Vagina (tissue), 2 donors: ENCODE data around the gene B4GALT2. TPM values are rescaled to one million over a fixed set of nuclear protein-coding genes. Genes with fewer than 3 reads are reported as not detected.

Source experiments
- DNase-seq, 2 donors: peaks; one replicate each; pipeline ENCODE4 v3.0.0-alpha.2; 2017; ENCODE audit errors: extremely low spot score in 2 of 2
- H3K27ac ChIP-seq: fragments of 200-600 bp; sonication (generic); one replicate; pipeline ENCODE4 v1.5.1; 2019
- H3K27me3 ChIP-seq: fragments of 200-600 bp; sonication (generic); one replicate; pipeline ENCODE4 v1.5.1; 2019
- H3K36me3 ChIP-seq, 2 donors: fragments of 200-600 bp; sonication (generic); one replicate each; pipeline ENCODE4 v1.5.1; 2017 to 2019
- H3K4me1 ChIP-seq: fragments of 200-600 bp; sonication (generic); one replicate; pipeline ENCODE4 v1.5.1; 2019
- H3K4me3 ChIP-seq, 2 donors: fragments of 200-600 bp; sonication (generic); 1 replicate in 1 of 2; 2 replicates in 1 of 2; pipeline ENCODE4 v1.5.1; 2016 to 2019
- H3K9me3 ChIP-seq: fragments of 200-600 bp; sonication (generic); one replicate; pipeline ENCODE4 v1.5.1; 2019
- POLR2A ChIP-seq, 2 donors: fragments of 450-650 bp; IDR thresholded peaks; one replicate each; pipeline ENCODE4 v1.6.1; 2017; ENCODE audit warnings: antibody characterized with exemption in 2 of 2, mild to moderate bottlenecking in 2 of 2, moderate library complexity in 2 of 2
- POLR2AphosphoS5 ChIP-seq, 2 donors: sonication (generic); formaldehyde crosslinking; IDR thresholded peaks; one replicate each; pipeline ENCODE4 v1.9.0; 2017; ENCODE audit warnings: antibody characterized with exemption in 2 of 2, mild to moderate bottlenecking in 2 of 2, low read depth in 1 of 2; ENCODE audit not compliant: insufficient read depth in 1 of 2
- intact Hi-C: fragments of 100-400 bp; cut with DNase I; formaldehyde crosslinking; loops from one replicate; pipeline ENCODE4 v1.15.1; 2023
- total RNA-seq: library from RNA; depleted of rRNA; stranded (reverse); fragments of >200 nt; gene quantifications from one replicate; pipeline ENCODE4 v1.2.3, GENCODE V29; 2016
- TF ChIP-seq, protein P1 (sequence below), 3 experiments: fragments of 450-650 bp in 2 of 3; fragments of 200-600 bp in 1 of 3; sonication (generic) in 1 of 3; IDR thresholded peaks; one replicate each; pipeline ENCODE4 v1.5.1; 2017 to 2019; ENCODE audit warnings: antibody characterized with exemption in 3 of 3, mild to moderate bottlenecking in 2 of 3, moderate library complexity in 2 of 3

The B4GALT2 gene
- total RNA-seq, 1 donor from 2014 or later, result 31.4 TPM

DNA sequence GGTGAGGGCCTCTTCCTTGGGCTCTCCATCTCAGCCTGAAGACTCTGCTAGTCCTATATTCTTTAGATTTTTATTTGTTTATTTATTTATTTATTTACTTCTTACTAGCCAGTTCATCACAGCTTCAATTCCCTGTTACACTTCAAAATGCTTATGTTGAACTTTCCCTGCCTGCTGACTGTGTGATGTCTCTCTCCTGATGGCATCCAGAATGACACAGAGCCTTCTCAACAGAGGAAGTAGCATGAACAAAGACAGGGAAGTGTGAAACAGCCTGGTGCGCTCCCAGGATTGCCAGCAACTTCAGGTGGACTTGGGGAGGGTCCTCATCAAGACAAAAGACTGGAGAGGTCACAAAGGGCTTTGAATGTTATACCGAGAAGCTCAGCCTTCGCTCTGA, 36.6 kb upstream of the B4GALT2 start:
- TF ChIP-seq, protein P1, sequence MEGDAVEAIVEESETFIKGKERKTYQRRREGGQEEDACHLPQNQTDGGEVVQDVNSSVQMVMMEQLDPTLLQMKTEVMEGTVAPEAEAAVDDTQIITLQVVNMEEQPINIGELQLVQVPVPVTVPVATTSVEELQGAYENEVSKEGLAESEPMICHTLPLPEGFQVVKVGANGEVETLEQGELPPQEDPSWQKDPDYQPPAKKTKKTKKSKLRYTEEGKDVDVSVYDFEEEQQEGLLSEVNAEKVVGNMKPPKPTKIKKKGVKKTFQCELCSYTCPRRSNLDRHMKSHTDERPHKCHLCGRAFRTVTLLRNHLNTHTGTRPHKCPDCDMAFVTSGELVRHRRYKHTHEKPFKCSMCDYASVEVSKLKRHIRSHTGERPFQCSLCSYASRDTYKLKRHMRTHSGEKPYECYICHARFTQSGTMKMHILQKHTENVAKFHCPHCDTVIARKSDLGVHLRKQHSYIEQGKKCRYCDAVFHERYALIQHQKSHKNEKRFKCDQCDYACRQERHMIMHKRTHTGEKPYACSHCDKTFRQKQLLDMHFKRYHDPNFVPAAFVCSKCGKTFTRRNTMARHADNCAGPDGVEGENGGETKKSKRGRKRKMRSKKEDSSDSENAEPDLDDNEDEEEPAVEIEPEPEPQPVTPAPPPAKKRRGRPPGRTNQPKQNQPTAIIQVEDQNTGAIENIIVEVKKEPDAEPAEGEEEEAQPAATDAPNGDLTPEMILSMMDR (IDR thresholded peaks at IDR 0.05), result no peak
- TF ChIP-seq POLR2AphosphoS5 (IDR thresholded peaks at IDR 0.05; ENCODE audit: insufficient read depth in 1 of 2, low read depth in 1 of 2), result no peak
- no peak for TF ChIP-seq POLR2A (IDR thresholded peaks at IDR 0.05)
- Histone ChIP-seq H3K27ac (no peak overlapping the region), H3K9me3 (no peaks in the 10 kb centered on the region), H3K36me3 (no peaks in the 10 kb centered on the region), H3K4me1 (peaks cover 25% of the 10 kb centered on the region), H3K4me3 (no peak overlapping the region), H3K27me3 (no peaks in the 10 kb centered on the region)
- no peak for DNase-seq
- intact Hi-C loops, result no loop called here

DNA sequence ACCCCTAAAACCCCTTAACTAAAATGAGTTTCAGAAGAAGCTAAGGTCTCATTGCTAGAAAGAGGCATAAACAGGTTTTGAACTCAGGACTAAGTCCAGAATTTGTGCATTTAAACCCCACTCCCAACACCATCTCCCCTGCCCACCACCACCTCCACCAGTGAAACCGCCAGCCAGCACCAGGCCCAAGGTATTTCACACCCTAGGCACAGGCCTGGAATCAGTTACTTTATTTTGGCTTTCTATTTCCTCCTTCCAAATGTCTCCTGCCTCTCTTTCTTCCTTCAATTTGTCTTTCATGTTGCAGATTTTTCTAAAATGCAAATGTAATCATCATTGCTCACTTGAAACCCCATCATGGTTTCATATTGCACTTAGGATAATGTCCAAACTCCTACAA, 34.1 kb upstream of the B4GALT2 start:
- no peaks in the 10 kb centered on the region for H3K27me3 ChIP-seq
- intact Hi-C loops, result no loop called here
- no peaks in the 10 kb centered on the region for H3K9me3 ChIP-seq
- H3K27ac ChIP-seq, result no peak overlapping the region
- no peak for DNase-seq
- TF ChIP-seq POLR2AphosphoS5 (IDR thresholded peaks at IDR 0.05; ENCODE audit: insufficient read depth in 1 of 2, low read depth in 1 of 2) (no peak), POLR2A (IDR thresholded peaks at IDR 0.05) (no peak)
- TF ChIP-seq, protein P1 (IDR thresholded peaks at IDR 0.05), result no peak
- H3K4me3 ChIP-seq, result no peak overlapping the region
- H3K36me3 ChIP-seq, result no peaks in the 10 kb centered on the region
- peaks cover 35% of the 10 kb centered on the region for H3K4me1 ChIP-seq

DNA sequence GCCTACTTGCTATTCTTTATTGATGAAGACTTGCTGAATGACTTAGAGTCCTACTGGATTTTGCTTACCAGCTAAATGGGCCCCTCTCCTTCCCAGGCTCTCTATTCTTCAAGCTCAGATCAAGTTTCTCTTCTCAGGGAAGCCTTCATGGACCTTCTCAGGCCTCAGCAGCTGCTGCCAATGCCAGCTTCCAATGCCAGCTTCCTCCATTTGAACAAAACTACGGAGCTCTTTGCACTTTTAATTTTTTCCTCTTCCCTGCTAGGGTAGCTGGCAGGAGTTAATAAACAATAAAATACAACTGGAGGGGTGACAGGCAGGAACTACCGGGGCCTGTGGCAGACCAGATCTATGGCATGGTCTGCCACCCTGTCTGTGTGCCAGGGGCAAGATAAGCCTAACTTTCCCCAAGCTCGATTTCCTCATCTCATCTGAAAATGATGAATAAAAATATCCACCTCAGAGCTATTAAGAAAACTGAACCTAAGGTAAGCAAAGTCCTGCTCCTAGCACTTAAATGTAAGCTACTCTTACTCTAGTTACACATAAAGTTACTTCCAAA, 33.3 kb upstream of the B4GALT2 start:
- Histone ChIP-seq H3K4me3 (peak overlapping the region; percentile 64 to 79), H3K9me3 (no peaks in the 10 kb centered on the region), H3K36me3 (no peaks in the 10 kb centered on the region), H3K27ac (peak overlapping the region; percentile 95), H3K4me1 (peaks cover 35% of the 10 kb centered on the region), H3K27me3 (no peaks in the 10 kb centered on the region)
- intact Hi-C loops, result no loop called here
- DNase-seq, result no peak
- TF ChIP-seq POLR2A (IDR thresholded peaks at IDR 0.05), result no peak
- no peak for TF ChIP-seq POLR2AphosphoS5 (IDR thresholded peaks at IDR 0.05; ENCODE audit: insufficient read depth in 1 of 2, low read depth in 1 of 2)
- TF ChIP-seq, protein P1 (IDR thresholded peaks at IDR 0.05), result no peak

DNA sequence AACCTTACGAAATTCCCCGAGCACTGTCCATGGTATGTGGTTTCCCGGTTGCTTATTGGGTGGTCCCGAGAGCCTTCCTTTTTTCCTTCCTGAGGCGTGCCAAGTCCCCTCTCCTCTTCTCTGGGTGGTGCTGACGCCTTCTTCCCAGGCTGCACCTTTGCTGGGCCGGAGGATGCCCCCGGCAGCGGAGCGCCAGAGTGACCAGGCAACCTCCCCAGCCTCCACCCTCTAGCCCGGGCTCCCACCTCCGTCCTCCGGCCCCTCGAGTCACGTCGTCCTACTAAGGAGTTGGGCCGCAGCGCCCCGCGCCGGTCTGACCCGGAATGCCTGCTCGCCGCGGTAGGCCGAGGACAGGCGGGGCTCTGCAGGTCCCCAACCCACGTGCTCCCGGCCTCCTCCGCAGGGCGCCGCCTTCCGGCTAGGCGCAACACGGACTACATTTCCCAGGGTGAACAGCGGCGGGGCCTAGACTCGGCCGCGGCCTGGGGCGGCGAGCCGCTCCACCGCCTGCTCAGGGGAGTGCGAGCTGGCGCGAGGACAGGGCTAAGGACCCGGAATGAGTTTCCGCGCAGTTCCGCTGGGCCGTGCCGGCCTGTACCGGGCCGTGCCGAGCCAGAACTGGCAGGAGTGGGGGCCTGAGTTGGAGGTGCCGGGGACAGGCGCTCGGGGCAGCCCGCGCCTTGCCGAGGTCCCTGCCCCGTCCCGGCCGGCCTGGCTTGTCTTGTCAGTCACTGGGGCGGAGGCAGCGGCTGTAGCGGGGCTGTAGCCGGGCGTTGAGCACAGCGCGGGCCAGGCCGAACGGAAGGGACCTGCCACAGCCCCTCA, 32.6 kb upstream of the B4GALT2 start, which contains the start of gene IPO13:
Gene IPO13 (plus strand): TSS at position 715 of the 825 bp plus-strand sequence. CDS start 651 bp downstream, outside the sequence.
- intact Hi-C loops, result no loop called here

More for the DNA sequence above, 32.6 kb upstream of the B4GALT2 start, which contains the start of gene IPO13:
- peak within 1 kb of the TSS; percentile 64 to 79 for H3K4me3 ChIP-seq
- H3K27me3 ChIP-seq, result no peaks in the 10 kb centered on the region
- DNase-seq, result peak in 1 of 2 donors; percentile 94
- H3K27ac ChIP-seq, result peak within 1 kb of the TSS; percentile 95
- H3K4me1 ChIP-seq, result peaks cover 35% of the 10 kb centered on the region
- no peaks in the 10 kb centered on the region for H3K9me3 ChIP-seq
- TF ChIP-seq POLR2A (IDR thresholded peaks at IDR 0.05) (peak in 1 of 2 donors; percentile 36), POLR2AphosphoS5 (IDR thresholded peaks at IDR 0.05; ENCODE audit: insufficient read depth in 1 of 2, low read depth in 1 of 2) (peak; percentile 93)
- TF ChIP-seq, protein P1 (IDR thresholded peaks at IDR 0.05), result peak in 2 of 3 experiments; percentile 69 to 85
- H3K36me3 ChIP-seq, result no peaks in the 10 kb centered on the region
